ENCODE results near the gene CNTROB.

DNA sequence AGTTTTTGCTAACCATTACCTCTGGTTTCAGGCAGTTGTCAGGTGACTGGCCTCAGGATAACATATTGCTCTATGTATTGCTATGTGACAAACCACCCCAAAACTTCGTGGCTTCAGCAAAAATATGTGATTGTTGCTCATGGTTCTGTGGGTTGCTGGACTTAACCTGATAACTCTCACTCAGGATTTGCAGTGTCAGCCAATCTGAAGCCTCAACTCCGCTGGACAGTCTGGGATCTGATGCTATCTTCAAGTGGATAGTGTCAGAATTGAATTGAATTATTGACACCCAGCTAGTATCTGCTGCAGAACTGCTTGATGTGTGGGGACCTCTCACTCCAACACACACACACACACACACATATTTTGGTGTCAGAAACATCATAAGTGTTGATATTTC, 35.7 kb downstream of the CNTROB start:
- TF ChIP-seq EZH2phosphoT487 (IDR thresholded peaks at IDR 0.05; ENCODE audit: borderline replicate concordance, low read length) (no peak), CTCF (IDR thresholded peaks at IDR 0.05; ENCODE audit: low read depth, low read length, poor library complexity, severe bottlenecking) (no peak)

All from DOHH2 (cell line).